Heart left ventricle (tissue), 13 donors: Measurements from ENCODE around the gene KRT36.

ENCODE experiments used
- POLR2A ChIP-seq, 2 donors: fragments of 450-650 bp; IDR thresholded peaks; one replicate each; pipeline ENCODE4 v1.6.1; 2017; ENCODE audit warnings: antibody characterized with exemption in 2 of 2, mild to moderate bottlenecking in 2 of 2, moderate library complexity in 2 of 2
- TF ChIP-seq, protein P1 (sequence below), 12 donors: fragments of 200-600 bp; sonication (generic) in 4 of 12; IDR thresholded peaks; one replicate each; pipeline versions ENCODE4 v1.5.0 to v1.8.0; 2018 to 2022; ENCODE audit warnings: antibody characterized with exemption in 12 of 12, mild to moderate bottlenecking in 5 of 12
- donor health status: ischemic (EF 13 %, LVEDD 7.1; RV severe dilation, severe dysfunction).
- donor health status: DM: no; HTN: yes; CAD: no.
- donor health status: DM: no; HTN: no; CAD: no.
- donor health status: ischemic (EF 25% LVEDD 6.9; RV normal size, moderate dysfunction).
- donor health status: ischemic (EF 25% LVEDD 5.7; RV mildly dilated, moderate dysfunction).
- donor health status: ischemic (EF 35%, LVEDD 5.7; RV mildly dilated, moderate dysfunction).
- donor health status: nonischemic (EF 11% LVEDD 7.7; RV severe dilation, severe dysfunction).
- donor health status: DM: yes; HTN: yes; CAD: no.
- donor health status: PGD.
- donor health status: ischemic (EF 29% LVEDD 5.4; RV normal size, mild dysfunction).
- donor health status: nonischemic (EF 23%, LVEDD 6.1; RV moderate dilation, normal function).

DNA sequence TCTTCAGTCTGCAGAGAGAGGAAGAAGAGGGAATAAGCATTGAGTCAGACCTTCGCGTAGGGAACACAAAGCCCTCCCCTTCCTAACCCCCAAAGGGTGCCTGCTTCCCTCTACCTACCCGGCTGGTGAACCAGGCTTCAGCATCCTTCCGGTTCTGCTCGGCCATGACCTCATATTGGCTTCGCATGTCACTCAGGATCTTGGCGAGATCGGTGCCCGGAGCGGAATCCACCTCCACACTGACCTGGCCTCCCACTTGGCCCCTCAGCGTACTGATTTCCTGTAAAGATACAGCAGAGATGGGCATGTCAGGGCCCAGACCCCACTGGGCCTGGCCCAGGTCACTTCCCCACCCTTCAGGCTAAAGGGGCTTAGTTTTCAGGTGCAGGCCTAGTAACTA, 34.6 kb upstream of the KRT36 start:
- TF ChIP-seq POLR2A (IDR thresholded peaks at IDR 0.05): no peak
- TF ChIP-seq, protein P1, sequence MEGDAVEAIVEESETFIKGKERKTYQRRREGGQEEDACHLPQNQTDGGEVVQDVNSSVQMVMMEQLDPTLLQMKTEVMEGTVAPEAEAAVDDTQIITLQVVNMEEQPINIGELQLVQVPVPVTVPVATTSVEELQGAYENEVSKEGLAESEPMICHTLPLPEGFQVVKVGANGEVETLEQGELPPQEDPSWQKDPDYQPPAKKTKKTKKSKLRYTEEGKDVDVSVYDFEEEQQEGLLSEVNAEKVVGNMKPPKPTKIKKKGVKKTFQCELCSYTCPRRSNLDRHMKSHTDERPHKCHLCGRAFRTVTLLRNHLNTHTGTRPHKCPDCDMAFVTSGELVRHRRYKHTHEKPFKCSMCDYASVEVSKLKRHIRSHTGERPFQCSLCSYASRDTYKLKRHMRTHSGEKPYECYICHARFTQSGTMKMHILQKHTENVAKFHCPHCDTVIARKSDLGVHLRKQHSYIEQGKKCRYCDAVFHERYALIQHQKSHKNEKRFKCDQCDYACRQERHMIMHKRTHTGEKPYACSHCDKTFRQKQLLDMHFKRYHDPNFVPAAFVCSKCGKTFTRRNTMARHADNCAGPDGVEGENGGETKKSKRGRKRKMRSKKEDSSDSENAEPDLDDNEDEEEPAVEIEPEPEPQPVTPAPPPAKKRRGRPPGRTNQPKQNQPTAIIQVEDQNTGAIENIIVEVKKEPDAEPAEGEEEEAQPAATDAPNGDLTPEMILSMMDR (IDR thresholded peaks at IDR 0.05): no peak
